Measurements from ENCODE around the gene WDR45.

- TF ChIP-seq CTCF (conservative IDR thresholded peaks at IDR 0.05) (no peak), ZFX (IDR thresholded peaks at IDR 0.05) (no peak)
Observed at GRCh38 chrX:49059201-49059600, 20.5 kb downstream of the WDR45 start.
